ENCODE results near the gene SPIN1.

DNA sequence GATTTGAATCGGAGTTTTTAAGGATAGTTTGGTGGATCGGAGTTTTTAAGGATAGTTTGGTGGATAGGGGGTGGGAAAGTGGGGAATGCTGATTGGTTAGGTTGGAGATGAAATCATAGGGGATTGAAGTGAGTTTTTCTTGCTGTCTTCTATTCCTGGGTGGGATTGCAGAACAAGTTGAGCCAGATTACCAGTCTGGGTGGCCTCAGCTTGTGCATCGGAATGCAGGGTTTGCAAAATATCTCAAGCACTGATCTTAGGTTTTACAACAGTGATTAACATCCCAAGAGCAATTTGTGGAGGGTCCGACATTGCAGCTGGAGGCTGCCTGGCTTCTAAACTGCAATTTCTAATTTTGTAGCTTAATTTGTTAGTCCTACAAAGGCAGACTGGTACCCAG lies 123.7 kb downstream of the SPIN1 start:
- TF ChIP-seq, protein P1, sequence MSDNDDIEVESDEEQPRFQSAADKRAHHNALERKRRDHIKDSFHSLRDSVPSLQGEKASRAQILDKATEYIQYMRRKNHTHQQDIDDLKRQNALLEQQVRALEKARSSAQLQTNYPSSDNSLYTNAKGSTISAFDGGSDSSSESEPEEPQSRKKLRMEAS (CRISPR knock-in tag; IDR thresholded peaks at IDR 0.05), result no peak
- TF ChIP-seq, protein P2, sequence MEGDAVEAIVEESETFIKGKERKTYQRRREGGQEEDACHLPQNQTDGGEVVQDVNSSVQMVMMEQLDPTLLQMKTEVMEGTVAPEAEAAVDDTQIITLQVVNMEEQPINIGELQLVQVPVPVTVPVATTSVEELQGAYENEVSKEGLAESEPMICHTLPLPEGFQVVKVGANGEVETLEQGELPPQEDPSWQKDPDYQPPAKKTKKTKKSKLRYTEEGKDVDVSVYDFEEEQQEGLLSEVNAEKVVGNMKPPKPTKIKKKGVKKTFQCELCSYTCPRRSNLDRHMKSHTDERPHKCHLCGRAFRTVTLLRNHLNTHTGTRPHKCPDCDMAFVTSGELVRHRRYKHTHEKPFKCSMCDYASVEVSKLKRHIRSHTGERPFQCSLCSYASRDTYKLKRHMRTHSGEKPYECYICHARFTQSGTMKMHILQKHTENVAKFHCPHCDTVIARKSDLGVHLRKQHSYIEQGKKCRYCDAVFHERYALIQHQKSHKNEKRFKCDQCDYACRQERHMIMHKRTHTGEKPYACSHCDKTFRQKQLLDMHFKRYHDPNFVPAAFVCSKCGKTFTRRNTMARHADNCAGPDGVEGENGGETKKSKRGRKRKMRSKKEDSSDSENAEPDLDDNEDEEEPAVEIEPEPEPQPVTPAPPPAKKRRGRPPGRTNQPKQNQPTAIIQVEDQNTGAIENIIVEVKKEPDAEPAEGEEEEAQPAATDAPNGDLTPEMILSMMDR (IDR thresholded peaks at IDR 0.05), result no peak

Data from WTC11 (cell line).